HG02870 (cell line): ENCODE results near the gene ABCC1.
"Not testable (repeated sequence)": the region's sequence is repeated elsewhere in the genome, so short reads cannot be mapped to it uniquely, and the experiment has no call there.

Source experiments
- ATAC-seq: cut with Tn5 transposase; IDR thresholded peaks from one replicate; pipeline ENCODE4 v1.9.1; 2021; ENCODE audit warnings: mild to moderate bottlenecking, moderate library complexity; ENCODE audit not compliant: unreplicated experiment

Gene ABCC1

DNA sequence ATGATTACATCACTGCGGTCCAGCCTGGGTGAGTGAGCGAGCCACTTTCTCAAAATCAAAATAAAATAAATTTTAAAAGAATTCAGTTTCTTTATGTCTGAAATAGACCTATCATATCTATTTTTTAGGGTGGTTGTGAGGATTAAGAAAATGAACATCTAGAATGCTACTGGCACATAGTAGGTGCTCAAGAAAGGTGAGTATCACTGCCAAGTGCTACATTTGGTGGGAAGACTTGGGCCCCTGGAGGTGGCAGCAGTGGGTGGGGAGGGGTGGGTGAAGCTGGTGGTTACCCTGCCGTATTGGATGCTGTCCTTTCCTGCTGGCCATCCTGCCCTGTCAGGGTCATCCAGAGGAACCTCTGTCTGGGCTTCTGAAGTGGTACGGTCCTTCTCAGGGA is 223.6 kb downstream of the ABCC1 start:
- ATAC-seq, result no peak

- ATAC-seq, result no peak
These were observed 225.9 kb downstream of the ABCC1 start for GRCh38 chr16:16175296-16175695.

- no peak for ATAC-seq
These were observed 226.9 kb downstream of the ABCC1 start for GRCh38 chr16:16176328-16176727.

GRCh38 chr16:16178455-16179162 is 229.2 kb downstream of the ABCC1 start:
- no peak for ATAC-seq

- not testable (repeated sequence) for ATAC-seq
These were observed 232.3 kb downstream of the ABCC1 start for GRCh38 chr16:16181748-16182147.

- ATAC-seq, result no peak
These were observed 233.5 kb downstream of the ABCC1 start for GRCh38 chr16:16182918-16183317.

- no peak for ATAC-seq
These were observed 234.1 kb downstream of the ABCC1 start for GRCh38 chr16:16183562-16183961.

DNA sequence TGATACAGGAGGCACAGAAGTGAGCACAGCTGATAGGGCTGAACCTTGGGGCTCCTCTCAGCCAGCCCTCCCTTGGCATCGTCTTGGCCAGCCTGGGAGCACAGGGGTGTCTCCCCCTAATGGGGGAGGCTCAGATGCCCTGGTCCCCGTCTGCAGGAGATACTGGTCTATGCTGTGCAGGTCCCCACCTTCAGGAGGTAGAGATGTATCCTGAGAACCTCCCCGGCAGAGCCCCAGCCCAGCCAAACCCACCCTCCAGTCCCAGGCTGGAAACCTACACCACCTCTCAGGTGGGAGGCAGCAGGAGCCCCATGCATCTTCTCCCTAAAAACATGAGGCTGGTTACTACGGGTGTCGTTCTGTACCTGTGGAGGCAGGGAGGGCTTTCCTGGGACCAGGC is 235.2 kb downstream of the ABCC1 start:
- no peak for ATAC-seq

- ATAC-seq, result no peak
These were observed 235.7 kb downstream of the ABCC1 start for GRCh38 chr16:16185095-16185494.

- ATAC-seq, result no peak
These were observed 237.4 kb downstream of the ABCC1 start for GRCh38 chr16:16186820-16187219.

- ATAC-seq, result no peak
These were observed 239.4 kb downstream of the ABCC1 start for GRCh38 chr16:16188827-16189226.

- no peak for ATAC-seq
These were observed 240.4 kb downstream of the ABCC1 start for GRCh38 chr16:16189842-16190241.

GRCh38 chr16:16190546-16190945 is 241.1 kb downstream of the ABCC1 start:
- no peak for ATAC-seq

- ATAC-seq, result not testable (repeated sequence)
These were observed 241.6 kb downstream of the ABCC1 start for GRCh38 chr16:16190966-16191365.

GRCh38 chr16:16191493-16192167 is 242.2 kb downstream of the ABCC1 start:
- no peak for ATAC-seq
